Caco-2 (cell line): Measurements from ENCODE around the gene RNU11. TPM values are rescaled to one million over a fixed set of nuclear protein-coding genes. Genes with fewer than 3 reads are reported as not detected.

Source experiments
- Bru-seq: library from RNA; stranded (reverse); fragments of 400-500 nt; gene quantifications from one replicate; lab custom pipeline; 2021; lab: Mats Ljungman, UMichigan
- BruChase-seq, 2 experiments: library from RNA; stranded (reverse); fragments of 400-500 nt; gene quantifications; one replicate each; lab custom pipeline; 2021; lab: Mats Ljungman, UMichigan
- BruUV-seq: library from RNA; stranded (reverse); fragments of 400-500 nt; replicated peaks from 2 replicates; lab custom pipeline; 2021; lab: Mats Ljungman, UMichigan
- CTCF ChIA-PET: fragments of 300-600 bp; sonication (Branson Sonifier 250); formaldehyde crosslinking; loops from one replicate; lab custom pipeline; 2022; ENCODE audit warnings: antibody characterized with exemption; lab: Charles Lee
- POLR2A ChIA-PET: fragments of 300-600 bp; sonication (Branson Sonifier 250); formaldehyde crosslinking; loops from one replicate; lab custom pipeline; 2022; ENCODE audit warnings: antibody characterized with exemption; lab: Charles Lee
- DNase-seq, 2 experiments: peaks; one replicate each; pipeline versions ENCODE4 v3.0.0 to v3.0.0-alpha.2; 2020 to 2022
- H3K27me3 ChIP-seq: replicated peaks from 2 replicates; pipeline ENCODE4 v1.6.0; 2011; ENCODE audit warnings: low read length; ENCODE audit not compliant: control insufficient read depth, insufficient read depth
- H3K36me3 ChIP-seq: 2 replicates; pipeline ENCODE4 v1.5.1; 2011; ENCODE audit warnings: low read length; ENCODE audit not compliant: control insufficient read depth, insufficient read depth
- H3K4me1 ChIP-seq: fragments of 250-450 bp; sonication (Bioruptor Pico); 2 replicates; pipeline ENCODE4 v1.5.1; 2020; ENCODE audit warnings: mild to moderate bottlenecking
- H3K4me3 ChIP-seq: 2 replicates; pipeline ENCODE4 v1.5.1; 2011; ENCODE audit warnings: low read depth, mild to moderate bottlenecking, control low read depth, low read length
- H3K9me3 ChIP-seq: fragments of 250-450 bp; sonication (Bioruptor Pico); 2 replicates; pipeline ENCODE4 v1.5.1; 2020; ENCODE audit warnings: mild to moderate bottlenecking, moderate library complexity
- H3K27ac Mint-ChIP-seq: one replicate; pipeline ENCODE4 v1.8.0; 2022; ENCODE audit warnings: mixed read lengths; ENCODE audit not compliant: unreplicated experiment
- H3K27me3 Mint-ChIP-seq: one replicate; pipeline ENCODE4 v1.8.0; 2022; ENCODE audit warnings: mixed read lengths; ENCODE audit not compliant: insufficient read depth, unreplicated experiment
- H3K36me3 Mint-ChIP-seq: one replicate; pipeline ENCODE4 v1.8.0; 2022; ENCODE audit warnings: mild to moderate bottlenecking, mixed read lengths; ENCODE audit not compliant: insufficient read depth, unreplicated experiment
- H3K4me1 Mint-ChIP-seq: one replicate; pipeline ENCODE4 v1.8.0; 2022; ENCODE audit warnings: low read depth, mixed read lengths; ENCODE audit not compliant: unreplicated experiment
- H3K4me3 Mint-ChIP-seq: one replicate; pipeline ENCODE4 v1.8.0; 2022; ENCODE audit warnings: mild to moderate bottlenecking, moderate library complexity, mixed read lengths; ENCODE audit not compliant: unreplicated experiment
- H3K9me3 Mint-ChIP-seq: one replicate; pipeline ENCODE4 v1.8.0; 2022; ENCODE audit warnings: mixed read lengths; ENCODE audit not compliant: unreplicated experiment
- intact Hi-C: fragments of 100-400 bp; cut with micrococcal nuclease; formaldehyde crosslinking; loops from one replicate; pipeline ENCODE4 v1.10.0; 2022; ENCODE audit not compliant: unreplicated experiment
- long read RNA-seq: library from polyadenylated mRNA; stranded (forward); transcript quantifications from one replicate; pipeline ENCODE4 v2.0.0, GENCODE V29; 2022
- total RNA-seq: library from RNA; stranded (reverse); gene quantifications from 2 replicates; pipeline ENCODE4 v1.2.3, GENCODE V29; 2022
- TF ChIP-seq, protein P1 (sequence below), 2 experiments: fragments of 200-600 bp in 1 of 2; IDR thresholded peaks; 1 replicate in 1 of 2; 2 replicates in 1 of 2; pipeline versions ENCODE4 v1.5.1 to v1.8.0; 2011 to 2022; ENCODE audit warnings: antibody characterized with exemption in 1 of 2, control low read depth in 1 of 2, inconsistent platforms in 1 of 2, low read depth in 1 of 2, low read length in 1 of 2, mild to moderate bottlenecking in 1 of 2, moderate library complexity in 1 of 2; ENCODE audit not compliant: insufficient read depth in 1 of 2, severe bottlenecking in 1 of 2, unreplicated experiment in 1 of 2

The RNU11 gene
- total RNA-seq (not detected in 2 replicates), Bru-seq, nascent RNA (percentile 89 among the genes with signal in this experiment), BruChase-seq, experiment 1, labeled RNA remaining after a 2-hour chase (percentile 71 among the genes with signal in this experiment), BruChase-seq, experiment 2, labeled RNA remaining after a 6-hour chase (percentile 79 among the genes with signal in this experiment)
- long read RNA-seq: 0 reads

DNA sequence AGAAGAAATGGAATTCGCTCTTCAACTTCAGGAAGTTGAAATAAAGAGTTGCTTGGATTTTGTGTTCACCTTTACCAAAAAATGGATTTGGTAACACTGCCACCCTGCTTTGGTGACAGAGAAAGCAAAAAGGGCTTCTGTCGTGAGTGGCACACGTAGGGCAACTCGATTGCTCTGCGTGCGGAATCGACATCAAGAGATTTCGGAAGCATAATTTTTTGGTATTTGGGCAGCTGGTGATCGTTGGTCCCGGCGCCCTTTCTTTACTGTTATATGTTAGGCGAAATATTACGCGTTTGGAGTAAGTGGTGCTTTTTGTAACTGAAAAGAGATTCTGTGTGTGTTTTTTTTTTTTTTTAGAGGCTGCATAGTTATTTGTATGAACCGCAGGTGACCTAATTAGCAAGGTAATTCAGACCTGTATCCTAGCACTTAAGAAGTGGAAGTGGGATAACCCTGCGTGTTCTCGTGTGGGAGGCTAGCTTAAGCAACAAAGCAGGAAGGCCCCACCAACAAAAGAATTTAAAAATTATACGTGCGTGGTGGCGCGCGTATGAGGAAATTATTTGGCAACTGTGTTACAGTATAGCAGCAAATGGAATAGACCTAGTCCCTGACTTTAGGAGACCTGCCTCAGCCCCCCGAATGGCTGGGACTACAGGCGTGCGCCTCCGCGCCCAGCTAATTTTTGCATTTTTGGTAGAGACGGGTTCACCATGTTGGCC is at the start of gene RNU11:
TSS of gene RNU11 (plus strand) at position 127 of the 725 bp plus-strand sequence.
- peak; percentile 85 to 90 for DNase-seq
- Mint-ChIP-seq H3K9me3 (no peaks in the 10 kb centered on the region), H3K27ac (peak within 1 kb of the TSS; percentile 96), H3K36me3 (peaks cover 13% of the 10 kb centered on the region), H3K27me3 (no peaks in the 10 kb centered on the region), H3K4me1 (peaks cover 16% of the 10 kb centered on the region), H3K4me3 (peak within 1 kb of the TSS; percentile 88)
- BruUV-seq: TSS peak; percentile 100
- Histone ChIP-seq H3K4me1 (peaks cover 9% of the 10 kb centered on the region; the same call in 1 of the 2 replicates), H3K4me3 (peak within 1 kb of the TSS; percentile 29), H3K27me3 (no peaks in the 10 kb centered on the region), H3K9me3 (no peaks in the 10 kb centered on the region), H3K36me3 (no peaks in the 10 kb centered on the region)
- intact Hi-C loops: loop anchor here (1.0 to 2.0 kb wide), 3 partner anchors 20 to 224 kb away; partner anchors contain the start of genes GMEB1 and YTHDF2
- TF ChIP-seq, protein P1, sequence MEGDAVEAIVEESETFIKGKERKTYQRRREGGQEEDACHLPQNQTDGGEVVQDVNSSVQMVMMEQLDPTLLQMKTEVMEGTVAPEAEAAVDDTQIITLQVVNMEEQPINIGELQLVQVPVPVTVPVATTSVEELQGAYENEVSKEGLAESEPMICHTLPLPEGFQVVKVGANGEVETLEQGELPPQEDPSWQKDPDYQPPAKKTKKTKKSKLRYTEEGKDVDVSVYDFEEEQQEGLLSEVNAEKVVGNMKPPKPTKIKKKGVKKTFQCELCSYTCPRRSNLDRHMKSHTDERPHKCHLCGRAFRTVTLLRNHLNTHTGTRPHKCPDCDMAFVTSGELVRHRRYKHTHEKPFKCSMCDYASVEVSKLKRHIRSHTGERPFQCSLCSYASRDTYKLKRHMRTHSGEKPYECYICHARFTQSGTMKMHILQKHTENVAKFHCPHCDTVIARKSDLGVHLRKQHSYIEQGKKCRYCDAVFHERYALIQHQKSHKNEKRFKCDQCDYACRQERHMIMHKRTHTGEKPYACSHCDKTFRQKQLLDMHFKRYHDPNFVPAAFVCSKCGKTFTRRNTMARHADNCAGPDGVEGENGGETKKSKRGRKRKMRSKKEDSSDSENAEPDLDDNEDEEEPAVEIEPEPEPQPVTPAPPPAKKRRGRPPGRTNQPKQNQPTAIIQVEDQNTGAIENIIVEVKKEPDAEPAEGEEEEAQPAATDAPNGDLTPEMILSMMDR (IDR thresholded peaks at IDR 0.05; ENCODE audit: insufficient read depth in 1 of 2, low read depth in 1 of 2, low read length in 1 of 2, severe bottlenecking in 1 of 2, unreplicated experiment in 1 of 2): no peak
- CTCF ChIA-PET: interaction anchor here (0.6 to 1.4 kb wide), 2 partner anchors 88 to 878 kb away, joined by 3 to 12 read pairs; partner anchors contain the start of gene YTHDF2
- POLR2A ChIA-PET: interaction anchor here (0.5 to 1.9 kb wide), 9 partner anchors 20 to 560 kb away, joined by 3 to 42 read pairs (median 7); partner anchors contain the start of genes EPB41, GMEB1, SRSF4 and YTHDF2

DNA sequence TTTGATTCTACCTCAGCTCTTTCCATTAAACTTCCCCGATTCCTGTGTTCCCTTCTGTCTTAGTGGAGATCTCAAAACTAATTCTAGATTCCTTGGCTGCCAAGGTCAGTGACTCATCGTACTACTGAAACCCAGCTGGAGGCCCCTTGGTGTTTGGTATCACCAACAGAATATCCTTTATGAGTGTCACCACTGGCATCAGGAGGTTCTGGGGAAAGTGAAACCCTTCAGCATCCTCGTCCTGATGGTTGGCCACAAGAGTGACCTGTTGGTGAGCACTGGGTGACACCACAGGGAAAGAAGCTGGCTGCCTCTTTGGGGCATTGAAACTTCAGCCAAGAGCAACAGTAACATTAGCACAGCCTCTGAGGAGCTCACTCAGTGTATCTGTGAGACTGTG is 46.7 kb upstream of the RNU11 start:
- Histone ChIP-seq H3K4me1 (peaks cover 10% of the 10 kb centered on the region; the same call in 1 of the 2 replicates), H3K27me3 (no peaks in the 10 kb centered on the region), H3K4me3 (no peak overlapping the region), H3K36me3 (no peaks in the 10 kb centered on the region; the same call in 1 of the 2 replicates), H3K9me3 (no peaks in the 10 kb centered on the region)
- Mint-ChIP-seq H3K4me1 (no peaks in the 10 kb centered on the region), H3K27ac (no peak overlapping the region), H3K27me3 (no peaks in the 10 kb centered on the region), H3K9me3 (no peaks in the 10 kb centered on the region), H3K4me3 (no peak overlapping the region), H3K36me3 (no peaks in the 10 kb centered on the region)
- TF ChIP-seq, protein P1 (IDR thresholded peaks at IDR 0.05; ENCODE audit: insufficient read depth in 1 of 2, low read depth in 1 of 2, low read length in 1 of 2, severe bottlenecking in 1 of 2, unreplicated experiment in 1 of 2): no peak
- ChIA-PET POLR2A (interaction anchor here (0.6 to 2.5 kb wide), 2 partner anchors 20 to 41 kb away, joined by 6 to 22 read pairs; no protein-coding TSS in a partner anchor), CTCF (interaction anchor here (1.6 kb wide), 1 partner anchor 84 kb away, joined by 3 read pairs; no protein-coding TSS in a partner anchor)
- intact Hi-C loops: loop anchor here (1.0 kb wide), 1 partner anchor 83 kb away; no protein-coding TSS in a partner anchor
- no peak for DNase-seq
- no TSS peak for BruUV-seq
